GM19035 (cell line): ENCODE measurements around the gene IGF1.
"Not testable (repeated sequence)": the region's sequence is repeated elsewhere in the genome, so short reads cannot be mapped to it uniquely, and the experiment has no call there.

ENCODE experiments used
- ATAC-seq: cut with Tn5 transposase; IDR thresholded peaks from one replicate; pipeline ENCODE4 v1.9.1; 2021; ENCODE audit not compliant: unreplicated experiment

Gene IGF1

DNA sequence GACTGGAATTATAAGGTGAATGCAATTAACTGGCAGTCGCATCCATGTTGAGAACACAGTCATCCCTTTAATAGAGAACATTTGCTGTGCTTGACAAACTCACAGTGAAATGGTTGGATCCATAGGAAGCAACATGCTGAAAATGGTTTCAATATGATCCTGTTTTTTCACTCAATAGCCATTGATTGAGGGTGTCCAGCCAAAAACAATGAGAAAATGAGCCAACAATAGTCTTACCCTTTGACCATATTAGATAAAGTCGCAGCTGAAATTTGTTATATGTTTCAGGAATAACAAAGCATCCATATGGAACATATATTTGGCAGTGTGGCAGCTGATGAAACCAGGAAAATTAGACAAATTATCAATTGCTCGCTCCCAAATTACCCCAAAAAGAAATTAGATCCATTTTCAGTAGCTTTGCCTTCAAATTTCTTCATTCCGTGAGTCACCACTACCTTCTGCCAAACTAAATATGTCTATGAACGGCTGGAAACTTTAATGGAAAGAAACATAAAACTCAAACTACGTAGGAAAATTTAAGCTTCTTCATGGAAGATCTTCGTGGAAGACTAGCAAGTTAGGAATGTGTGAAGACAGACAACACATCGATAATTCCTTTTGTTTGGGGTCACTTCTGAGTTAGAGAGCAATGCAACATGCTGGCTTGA is 17.4 kb downstream of the IGF1 start:
- ATAC-seq = no peak

DNA sequence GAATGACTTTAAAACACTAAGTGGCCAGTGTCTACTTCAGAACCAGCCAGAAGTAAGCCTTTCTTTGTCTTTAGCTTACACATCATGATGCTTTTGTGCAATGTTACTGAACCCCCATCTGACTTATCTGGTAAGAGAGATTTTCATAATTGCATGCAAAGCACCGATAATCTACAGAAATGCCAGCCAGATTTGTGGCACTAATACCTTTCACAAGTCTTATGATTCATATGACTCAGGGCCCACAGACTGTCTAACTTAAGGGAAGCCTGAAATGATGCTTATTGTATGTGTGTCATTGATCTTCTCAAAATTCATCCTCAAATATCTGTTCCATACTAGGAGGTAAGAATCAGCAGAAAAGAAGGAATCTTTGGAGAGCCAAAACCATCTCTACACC is 18.0 kb downstream of the IGF1 start:
- no peak for ATAC-seq

GRCh38 chr12:102461501-102461900 is 18.9 kb downstream of the IGF1 start:
- ATAC-seq = no peak

DNA sequence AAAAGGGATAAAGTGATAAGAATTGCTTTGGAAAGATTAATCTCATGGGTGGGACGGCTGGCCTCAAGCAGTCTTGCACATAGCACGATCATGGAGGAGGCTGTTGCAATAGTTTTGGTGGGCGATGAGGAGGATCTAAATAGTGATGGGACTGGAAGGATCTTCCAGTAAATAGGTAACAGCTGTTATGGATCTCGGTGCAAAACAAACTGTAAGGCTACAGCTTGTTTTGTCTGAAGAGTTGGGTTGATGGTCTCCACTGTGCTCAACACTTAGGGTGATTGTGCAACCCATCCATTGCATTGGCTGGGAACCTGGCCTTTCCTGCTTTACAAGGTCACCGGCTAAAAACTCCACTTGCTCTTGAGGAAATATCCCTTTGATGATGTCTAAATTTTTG is 21.0 kb downstream of the IGF1 start:
- no peak for ATAC-seq

DNA sequence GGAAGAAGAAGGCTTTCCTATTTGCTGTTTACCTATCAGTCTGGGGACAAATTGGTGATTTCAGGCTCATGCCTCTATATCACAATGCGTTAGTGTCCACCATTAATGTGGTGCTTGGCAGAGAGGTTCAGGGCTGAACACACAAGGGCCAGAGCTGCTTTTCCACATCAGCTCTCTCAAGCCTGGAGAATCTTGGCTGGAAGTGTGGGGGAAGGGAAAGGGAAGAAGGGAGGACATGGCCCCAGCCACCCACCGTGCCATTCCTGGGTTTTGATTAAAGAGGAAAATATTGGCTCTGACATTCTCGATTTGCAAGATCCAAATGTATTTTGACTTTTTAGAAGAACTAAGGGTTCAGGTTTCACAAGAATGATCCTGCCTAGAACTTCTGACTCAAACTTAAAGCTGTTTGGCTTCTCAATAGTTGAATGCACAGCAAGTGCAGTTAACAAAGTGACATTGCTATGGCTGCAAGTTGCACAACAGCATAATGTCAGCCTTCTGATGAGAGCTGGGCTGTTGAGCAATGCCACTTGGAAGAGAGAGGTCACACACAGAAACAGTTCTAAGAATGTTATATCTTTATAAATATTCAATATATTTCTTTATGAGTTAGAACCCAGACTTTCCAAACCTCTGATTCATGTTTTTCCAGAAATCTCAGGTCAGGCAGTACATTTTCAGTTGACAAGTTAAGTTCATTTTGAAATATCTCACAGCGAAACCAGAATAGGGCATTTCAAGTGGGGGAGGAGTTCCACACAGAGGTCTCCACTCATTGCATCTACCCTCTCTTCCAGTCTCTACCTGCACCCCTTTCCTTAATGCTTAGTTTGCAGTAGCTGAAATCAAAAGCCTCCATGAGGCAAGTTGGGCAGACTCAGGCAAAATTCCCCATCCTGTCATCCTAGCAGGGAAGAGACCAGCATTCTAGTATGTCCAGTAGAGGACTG is 25.3 kb downstream of the IGF1 start:
- no peak for ATAC-seq

- no peak for ATAC-seq
Measured at GRCh38 chr12:102454330-102454729, 26.0 kb downstream of the IGF1 start.

- no peak for ATAC-seq
Measured at GRCh38 chr12:102452605-102453004, 27.8 kb downstream of the IGF1 start.

- not testable (repeated sequence) for ATAC-seq
Measured at GRCh38 chr12:102449018-102449417, 31.3 kb downstream of the IGF1 start.

DNA sequence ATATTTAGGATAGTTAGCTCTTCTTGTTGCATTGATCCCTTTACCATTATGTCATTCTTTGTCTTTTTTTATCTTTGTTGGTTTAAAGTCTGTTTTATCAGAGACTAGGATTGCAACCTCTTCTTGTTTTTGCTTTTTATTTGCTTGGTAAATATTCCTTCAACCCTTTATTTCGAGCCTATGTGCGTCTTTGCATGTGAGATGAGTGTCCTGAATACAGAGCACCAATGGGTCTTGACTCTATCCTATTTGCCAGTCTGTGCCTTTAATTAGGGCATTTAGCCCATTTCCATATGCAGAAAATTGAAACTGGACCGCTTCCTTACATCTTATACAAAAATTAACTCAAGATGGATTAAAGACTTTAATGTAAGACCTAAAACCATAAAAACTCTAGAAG is 32.9 kb downstream of the IGF1 start:
- ATAC-seq = not testable (repeated sequence)

DNA sequence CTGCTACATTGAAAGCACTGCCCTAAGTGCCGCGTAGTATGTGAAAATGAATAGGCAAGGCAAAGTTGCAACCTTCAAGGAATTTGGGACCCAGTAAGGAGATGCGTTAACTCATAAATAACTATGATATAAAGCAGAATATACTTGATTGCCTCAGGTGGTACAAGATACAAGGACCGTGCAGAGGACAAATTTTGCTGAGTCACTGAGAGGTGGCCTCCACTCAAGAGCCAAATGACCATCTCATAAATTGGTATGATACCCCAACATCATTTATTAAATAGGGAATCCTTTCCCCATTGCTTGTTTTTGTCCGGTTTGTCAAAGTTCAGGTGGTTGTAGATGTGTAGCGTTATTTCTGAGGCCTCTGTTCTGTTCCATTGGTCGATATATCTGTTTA is 35.7 kb downstream of the IGF1 start:
- ATAC-seq = no peak

DNA sequence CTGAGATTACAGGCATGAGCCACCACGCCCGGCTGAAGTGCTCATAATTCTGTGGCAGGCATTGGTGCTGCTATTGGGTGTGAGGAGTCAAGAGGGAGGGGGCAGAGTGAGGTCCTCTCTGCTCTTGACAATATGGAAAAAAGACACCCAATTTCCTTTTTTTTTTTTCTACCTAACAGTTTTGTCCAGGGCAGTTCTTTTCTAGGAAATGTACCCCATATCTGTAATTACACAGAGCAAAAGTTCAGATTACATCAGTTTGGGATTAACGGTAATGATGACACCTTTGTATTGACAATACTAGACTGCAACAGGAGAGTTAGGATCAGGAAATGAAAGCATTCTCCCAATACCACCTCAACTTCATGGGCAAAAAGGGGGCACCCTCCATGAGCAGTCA is 36.3 kb downstream of the IGF1 start:
- no peak for ATAC-seq

- no peak for ATAC-seq
Measured at GRCh38 chr12:102441077-102441596, 39.2 kb downstream of the IGF1 start.

DNA sequence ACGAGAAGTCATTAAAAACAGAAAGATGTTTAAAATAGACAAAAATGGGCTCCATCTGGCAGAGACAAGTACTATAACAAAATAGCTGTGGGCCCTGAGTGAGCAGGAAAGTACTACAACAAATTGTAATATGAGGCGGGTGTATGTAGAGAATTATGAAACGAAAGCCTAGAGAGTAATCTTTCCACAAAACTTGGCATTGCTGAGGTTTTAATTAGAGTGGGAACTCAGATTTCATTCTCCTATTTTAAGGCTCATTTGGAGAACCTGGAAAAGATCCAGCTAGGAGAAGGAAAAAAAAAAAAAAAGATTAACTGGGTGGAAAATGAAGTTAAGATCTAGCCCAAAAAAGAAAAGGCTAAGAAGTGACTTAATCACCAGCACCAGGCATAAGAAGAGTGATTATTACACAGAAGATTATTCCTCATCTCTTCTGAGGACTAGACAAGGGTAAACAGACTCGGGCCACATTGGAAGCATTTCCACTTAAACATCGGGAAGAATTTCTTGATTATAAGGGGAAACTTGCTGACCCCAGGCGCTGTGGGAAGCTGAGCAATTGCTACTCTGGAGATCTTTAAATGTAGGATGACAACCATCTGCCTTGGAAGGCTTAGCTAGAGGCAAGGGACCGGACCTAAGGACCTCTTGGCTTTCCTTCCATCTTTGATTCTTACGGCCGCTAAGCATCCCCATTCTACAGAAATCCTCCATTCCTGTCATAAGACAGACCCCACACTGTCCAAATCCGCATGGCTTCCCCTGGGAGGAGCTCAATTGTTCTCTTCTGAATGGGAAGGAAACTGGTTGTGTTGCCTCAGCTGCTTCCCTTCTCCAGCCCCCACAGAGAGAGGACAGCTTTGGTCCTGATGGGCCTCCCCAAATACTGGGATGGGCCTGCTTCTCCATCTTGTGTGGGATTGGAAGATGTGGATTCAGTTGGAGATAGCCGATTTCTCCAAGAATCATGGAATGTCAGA is 40.6 kb downstream of the IGF1 start:
- ATAC-seq = no peak

- no peak for ATAC-seq
Measured at GRCh38 chr12:102438827-102439210, 41.5 kb downstream of the IGF1 start.

GRCh38 chr12:102438047-102438826 is 42.1 kb downstream of the IGF1 start:
- ATAC-seq = no peak

- no peak for ATAC-seq
Measured at GRCh38 chr12:102437511-102437910, 42.9 kb downstream of the IGF1 start.

GRCh38 chr12:102436867-102437266 is 43.5 kb downstream of the IGF1 start:
- no peak for ATAC-seq

DNA sequence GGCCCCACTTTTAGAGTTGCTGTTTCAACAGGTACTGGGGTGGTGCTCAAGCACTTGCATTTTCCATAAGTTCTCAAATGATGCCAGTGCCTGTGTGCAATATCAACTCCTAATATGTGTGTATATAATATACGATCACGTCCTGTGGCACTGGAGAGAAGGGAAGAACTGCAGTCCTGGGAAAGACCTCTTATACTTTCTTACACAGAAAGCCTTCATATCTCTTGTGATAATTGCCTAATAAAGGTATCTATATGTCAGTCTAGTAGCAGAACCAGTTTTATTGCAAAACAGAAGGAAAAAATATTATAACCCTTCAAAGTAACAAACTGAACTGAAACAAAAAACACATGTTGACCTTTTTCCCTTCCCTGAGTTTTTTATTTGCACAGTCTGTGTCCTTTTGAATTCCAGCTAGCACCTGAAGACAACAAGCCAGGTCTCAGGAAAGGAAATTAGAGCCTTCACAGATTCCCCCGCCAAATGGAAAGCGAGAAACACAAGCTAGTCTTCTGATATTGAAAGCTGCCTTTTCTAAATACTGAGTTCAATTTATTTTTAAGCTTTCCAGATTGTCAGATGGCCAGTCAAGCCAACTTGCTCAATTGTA is 44.4 kb downstream of the IGF1 start:
- no peak for ATAC-seq

DNA sequence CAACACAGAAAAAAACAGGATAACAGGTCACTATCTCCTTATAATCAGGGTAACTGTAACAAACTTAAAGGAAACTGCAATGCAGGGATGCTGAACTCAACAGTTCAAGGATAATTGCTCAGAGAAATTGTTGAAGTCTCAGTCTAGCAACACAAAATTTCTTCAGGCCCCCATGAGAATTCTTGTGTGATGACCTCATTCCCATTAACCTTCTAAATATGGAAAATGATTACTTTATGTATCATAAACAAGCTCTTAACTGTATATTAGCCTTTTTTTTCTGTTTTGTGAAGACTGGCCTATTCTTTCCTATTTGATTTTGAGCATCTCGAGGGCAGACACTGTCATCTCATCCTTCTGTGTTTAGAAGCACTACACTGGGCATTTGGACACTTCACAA is 47.1 kb downstream of the IGF1 start:
- no peak for ATAC-seq

DNA sequence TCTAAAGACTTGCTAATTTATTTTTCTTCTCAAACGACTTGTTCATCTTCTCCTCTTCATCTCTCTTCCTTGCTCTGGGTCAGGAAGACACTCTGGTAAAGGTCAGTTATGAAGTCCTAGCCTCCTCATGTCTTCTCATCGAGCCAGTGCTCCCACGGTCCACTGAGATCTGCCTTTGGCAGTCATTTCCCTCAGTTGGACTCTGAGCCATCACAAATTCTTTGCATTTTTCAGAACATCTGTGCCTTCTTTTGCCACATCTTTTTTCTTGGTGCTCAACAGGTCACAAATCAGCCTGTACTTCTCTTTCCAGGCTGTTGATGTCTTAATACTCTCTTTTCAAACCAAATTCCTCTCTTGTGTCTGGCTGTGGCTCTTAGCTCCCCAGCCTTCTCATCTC is 49.7 kb downstream of the IGF1 start:
- ATAC-seq = no peak
